Vagina (tissue), 2 donors: ENCODE measurements around the gene ASCC3. TPM values are rescaled to one million over a fixed set of nuclear protein-coding genes. Genes with fewer than 3 reads are reported as not detected.

ENCODE experiments used
- DNase-seq, 2 donors: peaks; one replicate each; pipeline ENCODE4 v3.0.0-alpha.2; 2017; ENCODE audit errors: extremely low spot score in 2 of 2
- H3K27ac ChIP-seq: fragments of 200-600 bp; sonication (generic); one replicate; pipeline ENCODE4 v1.5.1; 2019
- H3K27me3 ChIP-seq: fragments of 200-600 bp; sonication (generic); one replicate; pipeline ENCODE4 v1.5.1; 2019
- H3K36me3 ChIP-seq, 2 donors: fragments of 200-600 bp; sonication (generic); one replicate each; pipeline ENCODE4 v1.5.1; 2017 to 2019
- H3K4me1 ChIP-seq: fragments of 200-600 bp; sonication (generic); one replicate; pipeline ENCODE4 v1.5.1; 2019
- H3K4me3 ChIP-seq, 2 donors: fragments of 200-600 bp; sonication (generic); 1 replicate in 1 of 2; 2 replicates in 1 of 2; pipeline ENCODE4 v1.5.1; 2016 to 2019
- H3K9me3 ChIP-seq: fragments of 200-600 bp; sonication (generic); one replicate; pipeline ENCODE4 v1.5.1; 2019
- CTCF ChIP-seq, 3 experiments: fragments of 450-650 bp in 2 of 3; fragments of 200-600 bp in 1 of 3; sonication (generic) in 1 of 3; IDR thresholded peaks; one replicate each; pipeline ENCODE4 v1.5.1; 2017 to 2019; ENCODE audit warnings: antibody characterized with exemption in 3 of 3, mild to moderate bottlenecking in 2 of 3, moderate library complexity in 2 of 3
- POLR2A ChIP-seq, 2 donors: fragments of 450-650 bp; IDR thresholded peaks; one replicate each; pipeline ENCODE4 v1.6.1; 2017; ENCODE audit warnings: antibody characterized with exemption in 2 of 2, mild to moderate bottlenecking in 2 of 2, moderate library complexity in 2 of 2
- POLR2AphosphoS5 ChIP-seq, 2 donors: sonication (generic); formaldehyde crosslinking; IDR thresholded peaks; one replicate each; pipeline ENCODE4 v1.9.0; 2017; ENCODE audit warnings: antibody characterized with exemption in 2 of 2, mild to moderate bottlenecking in 2 of 2, low read depth in 1 of 2; ENCODE audit not compliant: insufficient read depth in 1 of 2
- intact Hi-C: fragments of 100-400 bp; cut with DNase I; formaldehyde crosslinking; loops from one replicate; pipeline ENCODE4 v1.15.1; 2023
- total RNA-seq: library from RNA; depleted of rRNA; stranded (reverse); fragments of >200 nt; gene quantifications from one replicate; pipeline ENCODE4 v1.2.3, GENCODE V29; 2016

ASCC3 gene
- total RNA-seq, 1 donor from 2014 or later = 44.7 TPM

- TF ChIP-seq CTCF (IDR thresholded peaks at IDR 0.05) (no peak), POLR2A (IDR thresholded peaks at IDR 0.05) (no peak), POLR2AphosphoS5 (IDR thresholded peaks at IDR 0.05; ENCODE audit: insufficient read depth in 1 of 2, low read depth in 1 of 2) (no peak)
- intact Hi-C loops = no loop called here
- H3K9me3 ChIP-seq = no peaks in the 10 kb centered on the region
- H3K27ac ChIP-seq = no peak overlapping the region
- H3K4me3 ChIP-seq = no peak overlapping the region
- H3K4me1 ChIP-seq = peaks cover 5% of the 10 kb centered on the region
- H3K36me3 ChIP-seq = peaks cover 0 to 9% of the 10 kb centered on the region in 2 donors
- no peaks in the 10 kb centered on the region for H3K27me3 ChIP-seq
- no peak for DNase-seq
Observed at GRCh38 chr6:100850174-100850573, 31.0 kb downstream of the ASCC3 start.

- intact Hi-C loops = no loop called here
- no peak for DNase-seq
- Histone ChIP-seq H3K4me3 (no peak overlapping the region), H3K4me1 (peaks cover 8% of the 10 kb centered on the region), H3K9me3 (no peaks in the 10 kb centered on the region), H3K27me3 (no peaks in the 10 kb centered on the region), H3K36me3 (peaks cover 0 to 9% of the 10 kb centered on the region in 2 donors), H3K27ac (no peak overlapping the region)
- TF ChIP-seq POLR2AphosphoS5 (IDR thresholded peaks at IDR 0.05; ENCODE audit: insufficient read depth in 1 of 2, low read depth in 1 of 2) (no peak), CTCF (IDR thresholded peaks at IDR 0.05) (no peak), POLR2A (IDR thresholded peaks at IDR 0.05) (no peak)
Observed at GRCh38 chr6:100846276-100846675, 34.9 kb downstream of the ASCC3 start.

GRCh38 chr6:100845676-100846075, 35.5 kb downstream of the ASCC3 start:
- peaks cover 8% of the 10 kb centered on the region for H3K4me1 ChIP-seq
- no peaks in the 10 kb centered on the region for H3K27me3 ChIP-seq
- no peak overlapping the region for H3K27ac ChIP-seq
- TF ChIP-seq POLR2AphosphoS5 (IDR thresholded peaks at IDR 0.05; ENCODE audit: insufficient read depth in 1 of 2, low read depth in 1 of 2) = no peak
- TF ChIP-seq POLR2A (IDR thresholded peaks at IDR 0.05) = no peak
- no peak for TF ChIP-seq CTCF (IDR thresholded peaks at IDR 0.05)
- intact Hi-C loops = no loop called here
- peaks cover 0 to 9% of the 10 kb centered on the region in 2 donors for H3K36me3 ChIP-seq
- no peak overlapping the region for H3K4me3 ChIP-seq
- no peaks in the 10 kb centered on the region for H3K9me3 ChIP-seq
- DNase-seq = no peak

- Histone ChIP-seq H3K27me3 (no peaks in the 10 kb centered on the region), H3K36me3 (no peaks in the 10 kb centered on the region), H3K9me3 (no peaks in the 10 kb centered on the region), H3K27ac (no peak overlapping the region), H3K4me1 (no peaks in the 10 kb centered on the region), H3K4me3 (no peak overlapping the region)
- intact Hi-C loops = no loop called here
- no peak for DNase-seq
- TF ChIP-seq POLR2A (IDR thresholded peaks at IDR 0.05) = no peak
- no peak for TF ChIP-seq POLR2AphosphoS5 (IDR thresholded peaks at IDR 0.05; ENCODE audit: insufficient read depth in 1 of 2, low read depth in 1 of 2)
- no peak for TF ChIP-seq CTCF (IDR thresholded peaks at IDR 0.05)
Observed at GRCh38 chr6:100839419-100839818, 41.7 kb downstream of the ASCC3 start.

GRCh38 chr6:100838011-100838410, 43.1 kb downstream of the ASCC3 start:
- no peak for TF ChIP-seq POLR2A (IDR thresholded peaks at IDR 0.05)
- TF ChIP-seq POLR2AphosphoS5 (IDR thresholded peaks at IDR 0.05; ENCODE audit: insufficient read depth in 1 of 2, low read depth in 1 of 2) = no peak
- TF ChIP-seq CTCF (IDR thresholded peaks at IDR 0.05) = no peak
- no peaks in the 10 kb centered on the region for H3K9me3 ChIP-seq
- intact Hi-C loops = no loop called here
- H3K36me3 ChIP-seq = no peaks in the 10 kb centered on the region
- no peak overlapping the region for H3K27ac ChIP-seq
- H3K4me3 ChIP-seq = no peak overlapping the region
- no peaks in the 10 kb centered on the region for H3K4me1 ChIP-seq
- H3K27me3 ChIP-seq = no peaks in the 10 kb centered on the region
- no peak for DNase-seq
